Uterus (tissue), 4 donors: ENCODE data around the gene NAA35. TPM values are rescaled to one million over a fixed set of nuclear protein-coding genes. Genes with fewer than 3 reads are reported as not detected.
A peak's percentile ranks its signal among the peaks of the same experiment; 100 is the strongest.

Experiments
- DNase-seq, 2 donors: peaks; one replicate each; pipeline ENCODE4 v3.0.0-alpha.2; 2019 to 2020
- H3K27ac ChIP-seq, 2 donors: fragments of 200-600 bp; sonication (generic); 1 replicate in 1 of 2; 2 replicates in 1 of 2; pipeline ENCODE4 v1.5.1; 2016 to 2018
- H3K27me3 ChIP-seq, 2 donors: fragments of 200-600 bp; sonication (generic); one replicate each; pipeline ENCODE4 v1.5.1; 2018 to 2019; ENCODE audit warnings: control low read depth in 1 of 2
- H3K36me3 ChIP-seq, 2 donors: fragments of 200-600 bp; sonication (generic); one replicate each; pipeline ENCODE4 v1.5.1; 2019; ENCODE audit warnings: control low read depth in 1 of 2
- H3K4me1 ChIP-seq, 2 donors: fragments of 200-600 bp; sonication (generic); one replicate each; pipeline ENCODE4 v1.5.1; 2018 to 2019; ENCODE audit warnings: control low read depth in 1 of 2
- H3K4me3 ChIP-seq, 2 donors: fragments of 200-600 bp; sonication (generic); 1 replicate in 1 of 2; 2 replicates in 1 of 2; pipeline ENCODE4 v1.5.1; 2018 to 2019; ENCODE audit warnings: mild to moderate bottlenecking in 1 of 2
- H3K9me3 ChIP-seq, 2 donors: fragments of 200-600 bp; sonication (generic); one replicate each; pipeline ENCODE4 v1.5.1; 2019; ENCODE audit warnings: control low read depth in 1 of 2
- CTCF ChIP-seq, 4 experiments: fragments of 200-600 bp in 2 of 4; fragments of 450-650 bp in 2 of 4; sonication (generic) in 2 of 4; IDR thresholded peaks; one replicate each; pipeline ENCODE4 v1.5.1; 2016 to 2019; ENCODE audit warnings: antibody characterized with exemption in 4 of 4, mild to moderate bottlenecking in 2 of 4, moderate library complexity in 1 of 4
- POLR2A ChIP-seq, 2 donors: fragments of 450-650 bp; IDR thresholded peaks; one replicate each; pipeline ENCODE4 v1.6.1; 2016; ENCODE audit warnings: antibody characterized with exemption in 2 of 2, mild to moderate bottlenecking in 1 of 2, moderate library complexity in 1 of 2
- intact Hi-C: fragments of 100-400 bp; cut with DNase I; formaldehyde crosslinking; loops from one replicate; pipeline ENCODE4 v1.15.1; 2023; ENCODE audit warnings: low total_unique reads
- total RNA-seq, 4 donors: library from RNA; depleted of rRNA in 3 of 4; stranded (reverse); fragments of >200 nt in 3 of 4; gene quantifications; one replicate each; pipeline versions ENCODE4 v1.1.0 to v1.2.4, GENCODE V29; 2014 to 2023
- donor health status: DM: yes; HTN: yes; CAD: no.

NAA35 gene
- total RNA-seq, 4 donors from 2014 or later: 4.4 to 48.1 (median 19.6) TPM

- Histone ChIP-seq H3K27ac (no peak overlapping the region), H3K4me3 (no peak overlapping the region), H3K27me3 (no peaks in the 10 kb centered on the region), H3K9me3 (no peaks in the 10 kb centered on the region), H3K36me3 (no peaks in the 10 kb centered on the region), H3K4me1 (no peaks in the 10 kb centered on the region)
- TF ChIP-seq CTCF (IDR thresholded peaks at IDR 0.05) (no peak), POLR2A (IDR thresholded peaks at IDR 0.05) (no peak)
- intact Hi-C loops: no loop called here
- no peak for DNase-seq
These were observed 80.2 kb downstream of the NAA35 start for GRCh38 chr9:86021166-86021565.

GRCh38 chr9:86022687-86023266 is 81.8 kb downstream of the NAA35 start:
- H3K36me3 ChIP-seq: no peaks in the 10 kb centered on the region
- no peak overlapping the region for H3K27ac ChIP-seq

GRCh38 chr9:86027767-86028166 is 86.8 kb downstream of the NAA35 start:
- no peak overlapping the region for H3K27ac ChIP-seq
- no peak overlapping the region for H3K4me3 ChIP-seq
- TF ChIP-seq CTCF (IDR thresholded peaks at IDR 0.05) (no peak), POLR2A (IDR thresholded peaks at IDR 0.05) (no peak)
- DNase-seq: no peak
- intact Hi-C loops: no loop called here
- H3K9me3 ChIP-seq: no peaks in the 10 kb centered on the region
- H3K4me1 ChIP-seq: no peaks in the 10 kb centered on the region
- H3K27me3 ChIP-seq: no peaks in the 10 kb centered on the region
- H3K36me3 ChIP-seq: no peaks in the 10 kb centered on the region

More at GRCh38 chr9:86022687-86023266, 81.8 kb downstream of the NAA35 start:
- TF ChIP-seq POLR2A (IDR thresholded peaks at IDR 0.05) (no peak), CTCF (IDR thresholded peaks at IDR 0.05) (no peak)
- Histone ChIP-seq H3K9me3 (no peaks in the 10 kb centered on the region), H3K27me3 (no peaks in the 10 kb centered on the region), H3K4me1 (no peaks in the 10 kb centered on the region), H3K4me3 (no peak overlapping the region)
- intact Hi-C loops: no loop called here
- no peak for DNase-seq

- Histone ChIP-seq H3K4me1 (no peaks in the 10 kb centered on the region), H3K4me3 (no peak overlapping the region), H3K9me3 (no peaks in the 10 kb centered on the region), H3K27me3 (no peaks in the 10 kb centered on the region), H3K36me3 (no peaks in the 10 kb centered on the region), H3K27ac (no peak overlapping the region)
- intact Hi-C loops: no loop called here
- peak in 1 of 2 donors; percentile 38 for DNase-seq
- TF ChIP-seq POLR2A (IDR thresholded peaks at IDR 0.05) (no peak), CTCF (IDR thresholded peaks at IDR 0.05) (peak; percentile 26 to 42 (median 30))
These were observed 94.2 kb downstream of the NAA35 start for GRCh38 chr9:86034863-86035734.

GRCh38 chr9:86035827-86036440 is 95.0 kb downstream of the NAA35 start:
- no peak overlapping the region for H3K27ac ChIP-seq
- H3K36me3 ChIP-seq: no peaks in the 10 kb centered on the region
- H3K4me3 ChIP-seq: no peak overlapping the region
- no peaks in the 10 kb centered on the region for H3K9me3 ChIP-seq
- intact Hi-C loops: no loop called here
- no peak for TF ChIP-seq CTCF (IDR thresholded peaks at IDR 0.05)
- TF ChIP-seq POLR2A (IDR thresholded peaks at IDR 0.05): no peak
- no peaks in the 10 kb centered on the region for H3K27me3 ChIP-seq
- no peaks in the 10 kb centered on the region for H3K4me1 ChIP-seq
- no peak for DNase-seq
